Upper lobe of left lung (tissue), 4 donors: Measurements from ENCODE around the gene AQP11.

Experiments used
- EP300 ChIP-seq, 4 donors: sonication (generic); formaldehyde crosslinking; IDR thresholded peaks; one replicate each; pipeline ENCODE4 v1.5.1; 2017; ENCODE audit warnings: antibody characterized with exemption in 4 of 4, control low read depth in 2 of 4
- POLR2A ChIP-seq, 4 donors: fragments of 450-650 bp; IDR thresholded peaks; one replicate each; pipeline ENCODE4 v1.5.1; 2016 to 2017; ENCODE audit warnings: antibody characterized with exemption in 4 of 4, mild to moderate bottlenecking in 2 of 4
- POLR2AphosphoS5 ChIP-seq, 2 donors: sonication (generic); formaldehyde crosslinking; IDR thresholded peaks; one replicate each; pipeline ENCODE4 v1.5.1; 2017; ENCODE audit warnings: antibody characterized with exemption in 2 of 2
- TF ChIP-seq, protein P1 (sequence below), 6 experiments: fragments of 450-650 bp in 4 of 6; fragments of 200-600 bp in 2 of 6; sonication (generic) in 2 of 6; IDR thresholded peaks; one replicate each; pipeline ENCODE4 v1.5.1; 2016 to 2019; ENCODE audit warnings: antibody characterized with exemption in 6 of 6

DNA sequence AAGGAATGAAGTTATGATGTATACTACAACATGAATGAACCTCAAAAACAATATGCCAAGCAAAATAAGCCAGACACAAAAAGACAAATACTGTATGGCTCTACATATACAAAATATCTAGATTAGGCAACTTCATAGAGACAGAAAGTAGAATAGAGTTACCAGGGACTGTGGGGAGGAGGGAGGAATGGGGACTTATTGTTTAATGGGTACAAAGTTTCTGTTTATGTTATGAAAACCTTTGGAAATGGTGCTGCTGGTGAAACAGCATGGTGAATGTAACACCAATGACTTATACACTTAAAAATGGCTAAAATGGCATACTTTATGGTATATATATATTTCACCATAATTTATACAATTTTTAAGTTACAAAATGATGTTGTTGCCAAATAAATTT lies 4.1 kb downstream of the AQP11 start:
- TF ChIP-seq, protein P1, sequence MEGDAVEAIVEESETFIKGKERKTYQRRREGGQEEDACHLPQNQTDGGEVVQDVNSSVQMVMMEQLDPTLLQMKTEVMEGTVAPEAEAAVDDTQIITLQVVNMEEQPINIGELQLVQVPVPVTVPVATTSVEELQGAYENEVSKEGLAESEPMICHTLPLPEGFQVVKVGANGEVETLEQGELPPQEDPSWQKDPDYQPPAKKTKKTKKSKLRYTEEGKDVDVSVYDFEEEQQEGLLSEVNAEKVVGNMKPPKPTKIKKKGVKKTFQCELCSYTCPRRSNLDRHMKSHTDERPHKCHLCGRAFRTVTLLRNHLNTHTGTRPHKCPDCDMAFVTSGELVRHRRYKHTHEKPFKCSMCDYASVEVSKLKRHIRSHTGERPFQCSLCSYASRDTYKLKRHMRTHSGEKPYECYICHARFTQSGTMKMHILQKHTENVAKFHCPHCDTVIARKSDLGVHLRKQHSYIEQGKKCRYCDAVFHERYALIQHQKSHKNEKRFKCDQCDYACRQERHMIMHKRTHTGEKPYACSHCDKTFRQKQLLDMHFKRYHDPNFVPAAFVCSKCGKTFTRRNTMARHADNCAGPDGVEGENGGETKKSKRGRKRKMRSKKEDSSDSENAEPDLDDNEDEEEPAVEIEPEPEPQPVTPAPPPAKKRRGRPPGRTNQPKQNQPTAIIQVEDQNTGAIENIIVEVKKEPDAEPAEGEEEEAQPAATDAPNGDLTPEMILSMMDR (IDR thresholded peaks at IDR 0.05) = no peak
- TF ChIP-seq POLR2A (IDR thresholded peaks at IDR 0.05) (no peak), POLR2AphosphoS5 (IDR thresholded peaks at IDR 0.05) (no peak), EP300 (IDR thresholded peaks at IDR 0.05) (no peak)
